Hypothalamus (tissue), 51 donors: ENCODE data around the gene EHD1.
"Not testable (repeated sequence)": the region's sequence is repeated elsewhere in the genome, so short reads cannot be mapped to it uniquely, and the experiment has no call there.

Source experiments
- DNase-seq, 51 donors: peaks; one replicate each; lab custom pipeline; 2025; lab: John Stamatoyannopoulos, UW

Gene EHD1

GRCh38 chr11:64834031-64834722 is 44.2 kb downstream of the EHD1 start:
- DNase-seq: no peak

DNA sequence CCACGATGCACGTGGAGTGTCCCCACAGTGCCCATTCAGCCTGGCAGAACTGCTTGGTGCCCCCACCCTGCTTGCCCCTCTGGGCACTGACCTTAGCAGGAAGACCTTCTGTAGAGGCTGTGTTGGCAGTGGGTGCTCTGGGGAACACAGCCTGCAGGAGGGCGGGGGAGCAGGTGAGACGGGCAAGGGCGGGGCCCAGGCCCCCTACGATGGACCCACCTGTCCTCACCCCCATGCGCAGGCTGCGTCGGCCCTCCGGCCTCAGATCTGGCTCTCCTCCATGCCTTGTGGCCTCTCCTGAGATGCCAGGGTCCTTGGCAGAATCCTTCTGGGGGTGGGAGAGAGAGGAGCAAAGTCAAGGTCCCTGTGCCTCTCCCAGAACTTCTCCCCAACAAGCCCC is 44.9 kb downstream of the EHD1 start:
- no peak for DNase-seq

GRCh38 chr11:64833198-64833502 is 45.3 kb downstream of the EHD1 start:
- DNase-seq: no peak

DNA sequence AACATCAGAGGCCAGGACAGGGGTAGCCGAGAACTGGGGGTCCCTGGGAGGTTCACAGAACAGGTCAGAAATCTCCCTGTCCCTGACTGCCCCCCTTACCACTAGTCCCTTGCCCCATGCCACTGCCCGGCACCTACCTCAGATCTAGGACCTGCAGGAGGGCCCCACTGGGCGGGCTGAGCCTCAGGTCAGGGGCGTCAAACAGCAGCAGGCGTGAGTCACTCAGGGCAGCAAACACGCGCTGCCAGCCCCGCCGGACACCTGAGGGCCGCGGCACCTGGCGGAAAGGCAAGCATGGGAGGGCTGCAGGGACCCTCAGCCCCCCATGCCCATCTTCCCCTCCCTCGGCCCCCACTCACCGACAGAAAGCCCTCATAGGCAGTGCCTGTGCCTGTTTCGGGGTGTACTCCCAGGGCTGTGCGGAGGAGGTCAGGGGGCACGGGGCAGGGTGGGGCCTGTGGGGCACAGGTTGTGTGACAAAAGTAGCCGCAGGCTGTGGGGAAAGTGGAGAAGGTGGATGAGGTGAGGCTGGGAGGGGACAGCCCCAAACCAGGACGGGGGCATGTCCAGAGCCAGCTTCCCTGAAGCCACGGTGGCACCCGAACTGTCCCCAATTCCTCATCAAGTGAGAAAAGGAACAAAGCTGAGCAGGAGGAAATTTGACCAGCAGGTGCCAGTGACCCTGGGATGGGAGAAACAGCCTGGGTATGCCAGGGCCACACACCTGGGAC is 45.8 kb downstream of the EHD1 start:
- no peak for DNase-seq

- DNase-seq: no peak
These were observed 47.0 kb downstream of the EHD1 start for GRCh38 chr11:64831411-64831891.

DNA sequence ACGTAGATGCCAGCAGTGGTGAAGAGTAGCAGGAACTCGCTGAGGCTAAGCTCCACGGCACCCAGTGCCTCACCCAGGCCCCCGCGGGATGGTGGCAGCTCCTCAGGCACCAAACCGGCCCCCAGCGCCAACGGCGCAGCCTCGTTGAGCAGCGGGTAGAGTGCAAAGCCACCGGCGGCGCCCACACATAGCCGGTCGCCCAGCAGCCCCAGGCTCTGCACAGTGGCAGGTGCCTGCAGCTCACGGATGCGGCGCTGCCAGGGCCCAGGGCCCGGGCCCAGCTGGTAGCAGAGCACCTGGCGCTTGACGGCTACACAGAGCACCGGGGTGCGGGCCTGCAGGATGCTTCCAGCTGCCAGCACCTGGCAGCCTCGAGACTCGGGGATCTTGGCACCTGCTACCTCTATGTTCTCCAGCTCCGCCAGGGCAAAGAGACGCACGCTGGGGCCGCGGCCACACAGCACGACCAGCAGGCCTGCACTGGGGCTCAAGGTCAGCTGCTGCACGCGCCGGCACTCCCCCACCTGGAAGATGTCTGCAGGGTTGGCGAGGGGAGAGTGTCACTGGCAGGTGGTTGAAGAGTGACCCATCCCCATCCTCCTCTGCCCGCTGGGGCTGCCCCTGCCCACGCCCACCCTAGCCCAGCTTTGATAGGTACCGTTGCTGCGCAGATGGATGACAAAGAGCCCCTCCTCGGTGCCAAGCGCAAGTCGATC is 48.7 kb downstream of the EHD1 start:
- no peak for DNase-seq

- DNase-seq: no peak
These were observed 51.0 kb downstream of the EHD1 start for GRCh38 chr11:64827451-64827839.

GRCh38 chr11:64826578-64827450 is 51.6 kb downstream of the EHD1 start:
- no peak for DNase-seq

GRCh38 chr11:64826062-64826461 is 52.4 kb downstream of the EHD1 start:
- no peak for DNase-seq

GRCh38 chr11:64823568-64824119 is 54.8 kb downstream of the EHD1 start:
- DNase-seq: peak in 2 of 51 donors; percentile 7 to 30

- no peak for DNase-seq
These were observed 60.9 kb downstream of the EHD1 start for GRCh38 chr11:64817476-64817875.

DNA sequence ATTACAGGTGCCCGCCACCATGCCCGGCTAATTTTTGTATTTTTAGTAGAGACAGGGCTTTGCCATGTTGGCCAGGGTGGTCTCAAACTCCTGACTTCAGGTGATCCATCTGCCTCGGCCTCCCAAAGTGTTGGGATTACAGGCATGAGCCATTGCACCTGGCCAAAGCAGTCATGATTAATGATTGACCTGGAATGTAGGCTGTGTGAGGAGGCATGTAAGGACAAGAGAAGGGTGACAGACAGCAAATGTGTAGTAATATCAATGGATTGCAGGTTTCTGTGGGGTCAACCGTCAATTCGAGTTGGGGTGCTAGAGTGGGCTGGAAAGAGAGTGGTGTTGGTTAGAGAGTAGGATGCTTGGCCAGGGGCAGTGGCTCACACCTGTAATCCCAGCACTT is 63.0 kb downstream of the EHD1 start:
- DNase-seq: not testable (repeated sequence)

GRCh38 chr11:64814712-64815187 is 63.7 kb downstream of the EHD1 start:
- no peak for DNase-seq

- no peak for DNase-seq
These were observed 64.6 kb downstream of the EHD1 start for GRCh38 chr11:64813826-64814225.

GRCh38 chr11:64810891-64811272 is 67.5 kb downstream of the EHD1 start:
- peak in 2 of 51 donors; percentile 36 to 54 for DNase-seq

DNA sequence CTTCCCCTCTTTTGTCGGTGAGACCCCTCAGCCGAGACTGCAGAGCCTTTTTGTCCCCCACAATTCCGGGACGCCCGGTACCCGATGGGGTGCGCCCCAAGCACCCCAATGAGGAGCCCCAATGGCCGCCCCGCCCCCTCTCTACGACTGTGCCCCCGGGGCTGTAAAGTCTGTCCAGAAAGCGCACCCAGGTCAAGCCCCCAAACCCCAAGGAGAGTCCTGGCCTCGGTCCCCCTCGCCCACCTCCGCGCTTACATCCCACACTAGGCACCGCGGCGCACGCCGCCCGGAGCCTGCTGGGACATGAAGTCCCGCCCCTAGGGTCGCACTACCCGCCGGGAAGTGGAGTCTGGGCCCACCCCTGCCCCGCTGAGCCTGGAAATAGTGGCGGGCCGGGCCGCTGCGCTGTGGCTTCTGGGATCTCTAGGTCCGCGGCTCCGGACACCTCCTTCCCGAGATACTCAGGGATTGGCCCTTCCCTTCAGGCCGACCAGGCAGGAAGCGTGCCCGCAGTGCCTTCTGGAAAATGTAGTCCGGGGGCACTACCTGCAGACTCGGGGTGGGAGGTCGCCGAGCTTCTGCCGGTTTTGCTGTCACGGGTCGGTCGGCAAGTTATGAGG is 68.0 kb downstream of the EHD1 start, which contains the start of gene MEN1:
Gene MEN1, minus strand, starts transcription at position 281 of the 620 bp plus-strand sequence. CDS start 442 bp downstream, outside the sequence.
- peak; percentile 46 to 98 (median 95) for DNase-seq

- peak in 2 of 51 donors; percentile 8 to 43 for DNase-seq
These were observed 68.6 kb downstream of the EHD1 start for GRCh38 chr11:64809781-64810241.

DNA sequence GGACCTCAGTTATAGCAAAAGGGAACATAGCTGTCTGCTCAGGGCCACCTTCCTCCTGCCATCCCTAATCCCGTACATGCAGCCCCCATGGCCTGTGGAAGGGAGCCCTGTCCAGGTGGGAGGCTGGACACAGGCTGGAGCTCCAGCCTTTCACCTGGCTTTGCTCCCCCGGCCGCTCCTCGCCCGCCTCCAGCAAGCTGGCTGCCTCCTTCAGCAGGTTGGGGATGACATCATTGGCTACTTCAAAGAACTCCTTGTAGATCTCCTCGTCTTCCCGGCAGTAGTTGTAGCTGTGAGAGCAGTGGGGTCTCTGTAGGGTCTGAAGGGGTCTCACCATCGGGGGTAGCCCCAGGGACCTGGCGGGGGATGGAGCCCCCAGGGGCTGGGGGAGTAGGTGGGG is 72.9 kb downstream of the EHD1 start:
- DNase-seq: no peak
